HG02763 (cell line): ENCODE data around the gene LCN2.
A peak's percentile ranks its signal among the peaks of the same experiment; 100 is the strongest.

ENCODE experiments used
- ATAC-seq: cut with Tn5 transposase; IDR thresholded peaks from one replicate; pipeline ENCODE4 v1.9.1; 2021; ENCODE audit warnings: mild to moderate bottlenecking, moderate library complexity; ENCODE audit not compliant: unreplicated experiment

The LCN2 gene

DNA sequence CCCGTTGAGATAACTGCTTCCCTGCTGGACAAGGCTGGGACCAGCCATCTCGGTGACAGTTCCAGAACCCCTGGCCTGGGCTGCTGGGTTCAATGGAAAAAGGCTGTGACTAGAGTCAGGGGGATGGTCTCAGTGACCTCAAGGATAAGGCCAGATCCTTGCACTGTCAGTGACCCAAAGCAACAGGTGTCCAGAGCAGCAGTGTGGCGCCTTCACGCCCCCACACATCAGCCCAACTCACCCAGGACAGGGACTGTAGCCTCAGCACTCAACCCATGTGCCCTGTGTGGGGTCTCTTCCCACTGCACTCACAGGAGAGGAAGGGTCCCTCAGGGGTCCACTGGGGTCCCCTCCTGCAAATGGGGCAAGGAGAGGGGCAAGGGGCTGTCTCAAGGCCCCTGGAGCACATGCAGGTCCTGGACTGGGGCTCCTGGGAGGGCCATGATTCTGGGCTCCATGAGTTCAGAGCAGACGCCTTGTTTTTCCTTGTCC is 698 bp upstream of the LCN2 start:
- no peak for ATAC-seq

DNA sequence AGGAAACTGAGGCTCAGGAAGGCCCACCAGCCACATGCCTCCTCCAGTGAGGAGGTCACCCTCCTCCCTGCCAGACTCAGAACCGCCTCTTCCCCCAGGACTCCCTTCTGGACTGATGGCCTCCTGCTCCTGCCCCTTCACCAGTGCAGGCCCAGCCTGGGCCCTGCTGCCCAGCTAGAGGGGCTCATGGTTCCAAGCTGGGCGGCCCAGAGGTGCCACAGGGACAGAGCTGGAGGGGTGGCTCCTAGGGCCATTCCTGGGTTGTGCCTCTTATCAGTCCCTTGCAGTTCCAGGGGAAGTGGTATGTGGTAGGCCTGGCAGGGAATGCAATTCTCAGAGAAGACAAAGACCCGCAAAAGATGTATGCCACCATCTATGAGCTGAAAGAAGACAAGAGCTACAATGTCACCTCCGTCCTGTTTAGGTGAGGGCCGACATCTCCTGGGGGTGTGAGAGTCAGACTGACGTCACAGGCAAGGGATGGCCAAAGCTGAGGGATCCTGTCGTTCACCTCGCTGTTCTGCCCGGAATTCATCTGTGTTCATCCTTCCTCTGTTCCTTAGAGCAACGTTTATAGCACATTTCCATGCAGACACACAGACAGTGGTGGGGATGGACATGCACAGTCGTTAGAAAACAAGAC is 819 bp downstream of the LCN2 start:
- ATAC-seq = no peak

DNA sequence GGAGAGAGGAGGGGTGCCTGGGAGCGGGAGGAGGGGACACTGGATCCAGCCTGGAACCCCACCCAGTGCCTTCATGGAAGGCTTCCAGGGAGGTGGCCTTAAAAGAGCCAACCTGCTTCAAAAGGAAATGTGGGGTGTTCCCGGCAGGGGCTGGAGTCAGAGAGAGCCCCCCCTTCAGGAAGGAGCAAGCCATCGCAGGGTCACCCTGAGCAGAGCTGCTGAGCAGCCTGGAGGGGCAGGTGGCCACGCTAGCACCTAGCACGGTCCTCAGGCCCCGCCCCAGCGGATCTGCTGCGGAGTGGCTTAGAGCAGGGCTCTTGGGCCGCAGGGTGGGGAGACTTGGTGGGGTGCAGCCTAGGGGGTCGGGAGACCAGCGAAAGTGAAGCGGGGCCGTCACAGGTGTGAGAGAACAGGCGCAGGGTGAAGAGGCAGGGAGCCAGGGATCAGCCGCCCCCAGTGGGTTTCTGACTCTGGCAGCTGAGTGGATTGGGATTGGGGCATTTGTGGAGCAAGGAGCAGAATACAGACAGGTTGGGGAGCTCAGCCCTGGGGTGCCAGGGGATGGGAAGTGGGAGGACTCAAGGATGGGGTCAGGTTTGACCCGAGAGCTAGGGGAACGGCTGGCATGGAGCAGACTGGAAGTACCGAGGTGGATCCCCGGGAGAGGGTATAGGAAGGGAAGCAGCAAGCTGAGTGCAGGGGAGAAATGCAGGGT is 1.5 kb downstream of the LCN2 start:
- no peak for ATAC-seq

DNA sequence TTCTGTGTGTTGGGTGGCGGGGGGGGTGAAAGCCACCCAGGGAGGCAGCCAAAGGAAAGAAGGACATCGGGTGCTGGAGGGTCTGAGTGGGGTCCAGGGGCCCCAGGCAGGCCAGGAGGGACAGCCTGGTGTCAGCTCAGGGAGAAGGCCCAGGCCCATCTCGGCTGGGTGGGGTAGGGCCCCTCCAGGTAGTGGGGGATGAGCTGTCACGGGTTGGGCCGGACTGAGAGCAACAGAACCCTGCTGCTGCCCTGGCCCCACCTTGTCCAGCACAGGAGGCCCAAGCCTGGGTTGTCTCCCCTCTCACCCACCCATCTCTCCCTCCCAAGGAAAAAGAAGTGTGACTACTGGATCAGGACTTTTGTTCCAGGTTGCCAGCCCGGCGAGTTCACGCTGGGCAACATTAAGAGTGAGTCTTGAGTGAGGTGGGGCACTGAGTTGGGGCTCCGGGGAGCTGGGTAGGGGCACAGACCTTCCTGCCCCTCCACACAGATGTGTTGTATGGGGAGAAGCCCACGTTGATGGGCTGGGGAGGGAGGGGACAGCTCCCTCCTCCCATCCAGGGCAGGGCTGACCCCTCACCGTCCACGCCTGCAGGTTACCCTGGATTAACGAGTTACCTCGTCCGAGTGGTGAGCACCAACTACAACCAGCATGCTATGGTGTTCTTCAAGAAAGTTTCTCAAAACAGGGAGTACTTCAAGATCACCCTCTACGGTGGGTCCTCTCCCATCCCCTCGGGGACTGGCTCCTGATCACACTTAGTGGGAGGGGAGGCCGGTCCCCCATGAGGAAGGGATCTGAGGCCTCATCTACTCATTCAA is 2.3 kb downstream of the LCN2 start:
- no peak for ATAC-seq

DNA sequence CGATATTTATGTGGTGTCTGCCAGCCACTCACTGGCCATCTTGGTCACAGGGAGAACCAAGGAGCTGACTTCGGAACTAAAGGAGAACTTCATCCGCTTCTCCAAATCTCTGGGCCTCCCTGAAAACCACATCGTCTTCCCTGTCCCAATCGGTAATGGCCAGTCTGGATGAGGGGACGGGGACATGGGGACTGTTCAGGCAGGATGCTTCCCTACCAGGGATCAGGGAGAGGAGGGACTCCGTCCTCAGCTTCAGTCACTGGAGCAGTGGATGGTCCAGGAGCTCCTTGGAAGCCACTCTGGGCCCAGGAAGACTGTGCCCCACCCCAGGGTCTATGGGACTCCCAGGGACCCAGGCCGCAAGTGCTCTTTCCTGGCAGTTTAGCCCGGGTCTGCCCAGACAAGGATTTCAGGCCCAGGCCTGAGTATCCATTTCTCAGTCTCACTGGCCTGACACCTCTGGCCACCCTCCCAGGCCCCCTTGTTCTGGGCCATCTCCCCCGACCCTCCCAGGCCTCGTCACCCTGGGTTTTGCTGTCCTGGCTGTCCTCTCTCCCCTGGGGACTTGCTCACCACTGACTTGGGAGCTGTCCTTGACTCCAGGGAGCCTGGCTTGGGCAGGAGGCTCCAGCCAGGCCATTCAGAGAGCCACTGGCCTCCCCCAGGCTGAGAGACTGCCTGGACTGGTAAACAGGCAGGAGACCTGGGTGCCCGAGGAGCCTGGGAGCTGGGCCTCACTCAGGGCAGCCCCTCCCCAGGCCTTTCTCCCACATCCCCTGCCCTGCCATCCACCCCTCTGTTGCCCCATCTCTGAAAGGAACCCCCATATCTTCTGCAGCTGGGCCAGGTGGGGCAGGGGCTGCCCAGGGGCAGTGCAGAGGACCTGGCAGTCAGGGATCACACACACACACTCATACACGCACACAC is 3.1 kb downstream of the LCN2 start:
- ATAC-seq = no peak

DNA sequence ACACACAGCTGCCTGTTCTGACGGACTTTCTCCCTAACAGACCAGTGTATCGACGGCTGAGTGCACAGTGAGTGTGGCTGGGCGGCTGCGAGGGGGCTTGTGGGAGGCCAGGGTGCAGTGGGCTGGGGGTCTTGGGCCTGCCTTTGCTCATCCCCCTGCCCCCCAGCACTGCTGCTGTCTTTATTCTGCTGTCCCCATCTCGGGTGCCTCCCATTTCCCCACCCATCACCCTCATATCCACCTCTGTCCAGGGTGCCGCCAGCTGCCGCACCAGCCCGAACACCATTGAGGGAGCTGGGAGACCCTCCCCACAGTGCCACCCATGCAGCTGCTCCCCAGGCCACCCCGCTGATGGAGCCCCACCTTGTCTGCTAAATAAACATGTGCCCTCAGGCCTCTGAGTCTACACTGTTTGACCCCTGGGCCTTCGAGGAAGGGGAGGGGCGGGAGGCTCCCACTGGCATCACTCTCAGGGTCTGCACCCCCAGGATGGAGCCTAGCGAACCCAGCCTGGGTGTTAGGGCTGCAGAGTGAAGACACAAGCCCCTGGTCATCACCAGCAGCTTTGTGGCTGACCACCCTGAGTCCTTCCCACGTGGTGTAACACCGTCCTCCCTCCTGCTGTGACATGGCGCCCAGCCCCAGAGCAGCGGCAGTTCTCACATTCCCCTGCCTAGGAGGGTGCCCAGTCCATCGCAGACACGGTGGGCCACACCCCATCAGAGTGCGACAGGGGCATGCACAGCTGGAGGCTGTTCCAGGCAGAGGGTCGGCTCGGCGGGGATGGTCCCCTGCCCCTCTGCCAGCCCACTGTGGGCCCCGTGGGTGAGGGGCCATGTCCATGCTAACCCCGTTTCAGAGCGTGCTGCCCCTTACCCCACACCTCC is 4.0 kb downstream of the LCN2 start:
- ATAC-seq = no peak

DNA sequence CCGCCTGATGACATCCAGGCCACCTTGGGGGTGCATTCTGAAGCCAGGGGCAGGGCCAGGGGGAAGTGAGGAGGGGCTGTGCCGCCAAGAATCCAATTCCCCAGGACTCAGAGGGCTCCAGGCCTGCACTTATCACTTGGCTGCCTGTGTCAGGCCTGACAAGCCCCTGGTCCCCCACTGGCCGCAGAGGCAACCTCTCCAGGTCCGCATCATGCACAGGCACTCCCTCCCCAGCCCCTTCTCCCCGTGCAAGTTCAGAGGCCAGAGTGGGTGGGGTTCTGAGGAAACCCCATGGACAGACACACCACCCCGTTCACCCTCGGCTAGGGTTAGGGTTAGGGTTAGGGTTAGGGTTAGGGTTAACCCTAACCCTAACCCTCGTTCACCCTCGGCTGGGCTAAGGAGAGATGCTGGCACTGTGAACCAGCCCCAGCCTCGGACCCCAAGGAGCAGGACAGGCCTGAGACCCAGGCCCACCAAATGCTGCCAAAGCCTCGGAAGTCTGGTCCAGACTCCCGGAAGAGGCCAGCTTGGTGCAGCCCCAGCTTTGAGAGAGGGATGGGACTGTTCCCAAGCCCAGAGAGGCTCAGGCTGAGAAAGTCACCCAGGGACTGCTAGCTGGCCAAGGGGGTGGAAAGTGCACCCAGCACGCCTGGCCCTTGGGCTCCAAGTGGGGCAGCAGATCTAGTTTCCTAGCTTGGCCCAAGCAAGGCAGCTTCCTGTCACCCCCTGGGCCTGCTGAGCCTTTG is 4.9 kb downstream of the LCN2 start:
- no peak for ATAC-seq

DNA sequence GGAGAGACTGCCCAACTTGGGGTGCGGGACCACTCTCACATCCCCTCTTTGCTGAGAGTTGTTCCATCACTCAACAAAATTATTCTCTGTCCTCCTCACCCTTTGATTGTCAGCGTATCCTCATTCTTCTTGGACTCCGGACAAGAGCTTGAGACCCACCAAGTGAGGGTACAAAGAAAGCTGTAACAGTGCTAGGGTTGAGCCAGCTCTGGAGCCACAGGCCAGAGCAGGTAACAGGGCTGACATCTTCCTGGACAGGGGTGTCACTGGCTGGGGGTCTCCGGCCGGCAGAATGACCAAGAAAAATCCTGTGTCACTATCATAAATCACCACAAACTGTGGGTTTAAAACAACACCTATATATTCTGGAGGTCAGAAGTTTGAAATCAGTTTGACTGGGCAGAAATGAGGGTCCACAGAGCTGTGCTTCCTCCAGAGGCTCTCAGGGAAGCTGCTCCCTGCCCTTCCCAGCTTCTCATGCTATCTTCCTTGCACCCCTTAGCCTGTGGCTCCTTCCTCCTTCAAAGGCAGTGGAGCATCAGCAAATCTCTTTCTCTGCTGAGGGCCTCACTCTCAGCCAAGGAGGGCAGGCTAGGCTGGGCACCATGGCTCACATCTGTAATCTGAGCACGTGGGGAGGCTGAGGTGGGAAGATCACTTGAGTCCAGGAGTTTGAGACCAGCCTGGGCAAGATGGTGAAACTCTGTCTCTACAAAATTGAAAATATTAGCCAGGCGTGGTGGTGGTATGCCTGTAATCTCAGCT is 6.7 kb downstream of the LCN2 start:
- ATAC-seq = no peak

DNA sequence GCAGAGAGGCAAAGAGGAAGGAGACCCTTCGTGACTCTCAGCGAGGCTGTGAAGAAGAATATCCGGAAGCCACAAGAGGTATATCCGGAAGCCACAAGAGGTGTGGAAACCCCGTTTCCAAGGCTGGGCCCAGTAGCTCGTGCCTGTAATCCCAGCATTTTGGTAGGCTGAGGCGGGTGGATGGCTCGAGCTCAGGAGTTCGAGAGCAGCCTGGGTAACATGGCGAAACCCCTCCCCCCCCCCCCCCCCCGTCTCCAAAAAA is 10.2 kb downstream of the LCN2 start:
- no peak for ATAC-seq

DNA sequence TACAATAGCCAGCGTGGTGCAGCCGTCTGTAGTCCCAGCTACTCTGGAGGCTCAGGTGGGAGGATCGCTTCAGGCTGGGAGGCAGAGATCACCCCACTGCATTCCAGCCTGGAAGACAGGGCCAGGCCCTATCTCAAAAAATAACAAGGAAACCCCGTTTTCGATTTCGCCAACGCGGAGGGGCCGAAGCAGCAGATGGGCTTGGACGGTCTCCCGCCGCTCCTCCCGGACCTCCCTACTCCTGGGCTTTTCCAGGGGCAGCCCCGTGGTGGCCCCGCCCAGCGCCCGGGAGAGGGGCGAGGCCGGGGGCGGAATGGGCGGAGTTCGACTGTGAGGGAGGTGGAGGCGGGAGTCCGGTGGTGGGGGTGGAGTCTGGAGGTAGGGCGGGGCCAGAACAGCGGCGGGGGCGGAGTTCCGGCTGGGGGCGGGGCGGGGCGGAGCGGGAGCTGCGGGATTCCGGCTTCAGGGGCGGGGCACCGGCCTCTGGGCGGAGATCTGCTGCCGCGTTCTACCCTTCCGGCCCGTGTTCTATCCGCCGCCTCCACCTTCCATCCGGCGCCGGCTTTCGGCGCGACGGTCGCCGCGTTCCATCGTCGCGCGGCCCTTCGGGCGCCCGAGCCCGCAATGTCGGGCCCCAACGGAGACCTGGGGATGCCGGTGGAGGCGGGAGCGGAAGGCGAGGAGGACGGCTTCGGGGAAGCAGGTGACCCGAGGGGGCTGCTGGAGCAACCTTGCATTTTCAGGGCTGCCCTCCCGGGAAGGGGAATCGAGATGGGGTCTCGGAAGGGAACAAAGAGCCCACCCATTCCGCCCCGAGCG is 10.7 kb downstream of the LCN2 start, which contains the start of gene BBLN:
Gene BBLN (plus strand): TSS at position 482 of the 819 bp plus-strand sequence. CDS start 143 bp downstream, at position 625.
- ATAC-seq = peak; percentile 79

DNA sequence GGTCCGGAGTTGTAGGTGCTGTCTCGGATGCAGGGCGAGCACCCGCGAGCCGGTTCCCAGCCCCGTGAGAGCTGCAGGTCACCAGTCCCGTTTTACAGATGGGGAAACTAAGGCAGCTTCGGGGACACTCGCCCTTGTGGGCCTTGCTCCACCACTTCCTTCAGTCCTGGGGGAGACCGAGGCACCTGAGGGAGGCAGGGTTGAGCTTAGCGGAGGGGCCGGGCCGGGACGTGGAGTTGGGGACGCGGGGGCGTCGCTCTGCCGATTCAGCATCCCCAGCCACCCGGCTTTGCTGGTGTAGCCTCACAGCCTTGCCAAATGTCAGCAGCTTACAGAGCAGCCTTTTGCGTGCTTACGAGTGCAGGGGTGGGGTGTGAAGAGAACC is 11.3 kb downstream of the LCN2 start:
- no peak for ATAC-seq

DNA sequence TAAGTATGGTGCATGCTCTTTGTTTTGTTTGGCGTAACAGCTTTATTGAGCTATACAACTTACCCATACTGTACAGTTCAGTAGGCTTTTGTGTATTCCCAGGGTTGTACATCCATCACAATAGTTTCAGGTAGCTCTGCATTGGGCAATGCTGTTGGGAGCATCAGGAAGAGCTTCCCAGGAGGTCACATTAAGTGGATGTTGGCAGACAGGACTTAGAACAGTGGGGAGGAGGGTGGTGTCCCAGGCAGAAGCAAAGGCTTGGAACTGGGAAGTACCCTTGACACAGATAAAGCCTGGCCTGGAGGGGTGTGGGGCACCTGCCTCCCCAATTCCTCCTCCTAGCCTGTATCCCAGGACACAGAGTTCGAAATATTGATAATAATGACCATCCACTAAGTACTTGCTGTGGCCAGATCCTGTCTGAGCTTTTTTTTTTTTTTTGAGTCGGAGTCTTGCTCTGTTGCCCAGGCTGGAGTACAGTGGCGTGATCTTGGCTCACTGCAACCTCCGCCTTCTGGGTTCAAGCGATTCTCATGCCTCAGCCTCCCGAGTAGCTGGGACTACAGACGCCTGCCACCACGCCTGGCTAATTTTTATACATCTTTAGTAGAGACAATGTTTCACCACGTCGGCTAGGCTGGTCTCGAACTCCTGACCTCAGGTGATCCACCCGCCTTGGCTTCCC is 12.1 kb downstream of the LCN2 start:
- no peak for ATAC-seq

DNA sequence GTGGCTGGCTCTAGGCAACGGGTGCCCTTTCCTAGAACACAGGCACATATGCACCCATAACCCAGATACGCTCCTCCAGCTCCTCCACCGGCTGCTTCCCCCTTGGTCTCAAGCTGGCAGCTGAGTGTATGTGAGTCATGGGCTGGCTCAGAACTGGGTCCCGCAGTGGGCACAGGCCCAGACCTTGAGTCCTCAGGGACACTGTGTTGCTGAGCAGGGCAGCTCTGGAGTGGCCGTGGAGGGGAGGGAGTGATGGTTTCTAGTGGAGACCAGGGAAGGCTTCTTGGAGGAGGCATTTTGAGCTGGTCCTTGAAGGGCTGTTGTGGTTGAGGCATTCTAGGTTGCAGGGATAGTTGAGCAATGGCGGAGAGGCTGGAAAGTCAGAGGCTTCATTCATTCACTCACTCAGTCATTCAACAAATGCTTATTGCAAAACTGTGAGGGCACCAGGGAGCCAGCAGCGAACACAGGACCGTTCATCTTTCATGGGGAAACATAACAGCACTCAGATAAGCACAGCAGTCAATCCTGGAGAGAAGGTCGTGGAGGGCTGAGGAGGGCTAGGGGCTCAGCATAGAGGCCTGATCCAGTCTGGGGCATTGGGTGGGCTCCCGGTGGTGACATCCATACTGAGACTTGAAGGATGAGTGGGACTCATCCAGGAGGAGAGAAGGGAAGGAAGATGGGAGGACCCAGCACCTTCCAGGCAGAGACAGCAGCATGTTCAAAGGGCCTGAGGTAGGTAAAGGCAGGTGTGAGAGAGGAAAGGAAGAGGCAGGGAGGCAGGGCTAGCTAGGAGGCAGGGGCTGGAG is 13.2 kb downstream of the LCN2 start:
- ATAC-seq = no peak

DNA sequence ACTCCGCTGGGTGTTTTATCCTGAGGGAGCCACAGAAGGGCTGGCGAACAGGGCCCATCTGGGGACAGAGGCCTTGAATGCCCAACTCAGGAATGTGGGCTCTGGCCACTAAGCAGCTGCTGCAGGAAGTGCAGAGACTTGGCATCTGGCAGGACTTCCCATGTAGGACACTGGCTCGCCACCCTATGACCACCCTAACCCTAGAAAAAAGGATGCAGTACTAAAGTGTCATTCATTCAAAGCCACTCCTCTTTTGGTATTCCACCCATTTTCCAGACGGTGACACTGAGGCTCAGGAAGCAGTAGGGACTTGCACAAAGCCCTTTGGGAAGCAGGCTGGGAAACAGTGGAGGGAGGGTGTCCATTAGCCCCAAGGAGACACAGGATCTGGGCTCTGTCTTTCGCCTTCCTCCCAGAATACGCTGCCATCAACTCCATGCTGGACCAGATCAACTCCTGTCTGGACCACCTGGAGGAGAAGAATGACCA is 13.8 kb downstream of the LCN2 start:
- ATAC-seq = no peak

DNA sequence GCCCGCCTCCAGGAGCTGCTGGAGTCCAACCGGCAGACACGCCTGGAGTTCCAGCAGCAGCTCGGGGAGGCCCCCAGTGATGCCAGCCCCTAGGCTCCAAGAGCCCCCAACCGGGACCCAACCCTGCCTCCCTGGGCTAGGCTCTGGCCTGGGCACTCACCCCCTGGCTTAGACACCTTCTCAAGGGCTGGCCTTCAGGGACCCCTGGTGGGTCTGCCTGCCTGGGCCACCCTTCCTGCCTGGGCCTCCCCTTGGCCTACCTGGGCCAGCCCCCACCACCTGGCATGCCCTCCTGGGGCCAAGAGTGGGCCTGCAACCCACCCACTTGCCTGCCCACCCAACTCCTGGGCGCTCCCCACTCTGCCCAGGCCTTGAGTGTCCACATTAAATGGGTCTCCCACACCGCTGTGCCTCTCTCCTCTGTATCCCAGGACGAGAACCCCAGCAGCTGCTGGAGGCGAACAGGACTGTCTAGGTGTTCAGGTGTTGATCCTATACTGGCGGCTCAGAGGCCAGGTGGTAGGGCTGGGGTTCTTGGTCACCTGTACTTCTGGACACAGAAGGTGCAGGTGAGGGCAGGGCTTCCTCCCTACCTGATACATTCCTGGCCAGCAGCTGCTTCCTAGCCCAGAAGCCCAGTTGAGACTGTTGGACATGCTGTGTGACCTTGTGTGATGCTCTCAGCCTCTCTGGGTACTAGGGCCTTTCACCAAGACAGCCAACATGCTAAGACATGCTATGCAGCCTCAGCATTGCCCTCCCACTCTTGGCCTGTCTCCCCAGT is 14.5 kb downstream of the LCN2 start:
- no peak for ATAC-seq
